ENCODE results near the gene TMPRSS12. TPM values are rescaled to one million over a fixed set of nuclear protein-coding genes. Genes with fewer than 3 reads are reported as not detected.
"Not testable (repeated sequence)": the region's sequence is repeated elsewhere in the genome, so short reads cannot be mapped to it uniquely, and the experiment has no call there.

Gene TMPRSS12
- total RNA-seq, 5 donors from 2014 or later (not counting 1 experiment from before 2014, with no cell fraction given) = not detected

DNA sequence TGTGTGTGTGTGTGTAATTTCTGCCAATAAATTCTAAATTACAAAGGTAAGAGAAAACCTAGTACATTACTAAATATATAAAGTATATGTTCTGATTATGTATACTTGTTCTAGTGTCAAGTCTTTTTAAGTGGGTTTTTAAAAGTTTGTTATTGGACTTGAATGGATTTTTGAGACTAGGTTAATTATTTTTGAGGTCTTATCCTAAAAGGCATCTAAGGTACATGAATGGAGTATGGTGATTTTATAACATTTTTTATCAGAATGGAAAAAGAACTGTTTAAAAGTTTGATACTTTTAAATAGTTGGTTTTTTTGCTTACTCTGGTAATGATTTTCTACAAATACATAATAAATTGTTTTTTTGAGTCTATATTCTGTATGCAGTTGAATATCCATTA, 22.5 kb upstream of the TMPRSS12 start:
- H3K4me3 Mint-ChIP-seq = no peak overlapping the region
- Histone ChIP-seq H3K36me3 (ENCODE audit: control insufficient read depth in 2 of 2, extremely low read depth in 1 of 2, insufficient read depth in 1 of 2, low read length in 1 of 2) (peaks cover 0 to 34% of the 10 kb centered on the region in 2 donors), H3K4me3 (ENCODE audit: control insufficient read depth in 1 of 2, extremely low read depth in 1 of 2, low read length in 1 of 2) (no peak overlapping the region), H3K4me1 (ENCODE audit: control insufficient read depth in 1 of 2, extremely low read depth in 1 of 2, insufficient read depth in 2 of 2, low read length in 2 of 2) (peaks cover 0 to 3% of the 10 kb centered on the region in 2 experiments), H3K9me3 (no peaks in the 10 kb centered on the region), H3K27me3 (replicated peaks in 1 of 2; ENCODE audit: control insufficient read depth in 2 of 2, extremely low read depth in 1 of 2, insufficient read depth in 2 of 2, low read length in 1 of 2) (no peaks in the 10 kb centered on the region), H3K27ac (ENCODE audit: low read length) (no peak overlapping the region)
- POLR2A ChIA-PET = interaction anchor here (0.6 kb wide), 2 partner anchors 63 to 1079 kb away, joined by 3 to 9 read pairs; no protein-coding TSS in a partner anchor
- peaks cover 5% of the 10 kb centered on the region in 3 donors for H3K4me1 Mint-ChIP-seq
- no peak overlapping the region for H3K27ac Mint-ChIP-seq
- CTCF ChIA-PET = interaction anchor here in 1 of 2 donors (0.7 kb wide), 1 partner anchor 189 kb away, joined by 3 read pairs; no protein-coding TSS in a partner anchor
- no peaks in the 10 kb centered on the region for H3K27me3 Mint-ChIP-seq
- DNase-seq (no peak), ATAC-seq (replicated peaks in 1 of 4) (no peak)
- H3K9me3 Mint-ChIP-seq = no peaks in the 10 kb centered on the region
- peaks cover 37% of the 10 kb centered on the region for H3K36me3 Mint-ChIP-seq

GRCh38 chr12:50822082-50822481, 20.6 kb upstream of the TMPRSS12 start:
- Mint-ChIP-seq H3K27me3 (no peaks in the 10 kb centered on the region), H3K4me1 (peaks cover 6 to 10% (median 6%) of the 10 kb centered on the region in 3 donors), H3K27ac (no peak overlapping the region), H3K9me3 (no peaks in the 10 kb centered on the region), H3K4me3 (no peak overlapping the region), H3K36me3 (peaks cover 21% of the 10 kb centered on the region)
- Histone ChIP-seq H3K27me3 (replicated peaks in 1 of 2; ENCODE audit: control insufficient read depth in 2 of 2, extremely low read depth in 1 of 2, insufficient read depth in 2 of 2, low read length in 1 of 2) (no peaks in the 10 kb centered on the region), H3K9me3 (no peaks in the 10 kb centered on the region), H3K27ac (ENCODE audit: low read length) (no peak overlapping the region), H3K4me3 (ENCODE audit: control insufficient read depth in 1 of 2, extremely low read depth in 1 of 2, low read length in 1 of 2) (no peak overlapping the region), H3K36me3 (ENCODE audit: control insufficient read depth in 2 of 2, extremely low read depth in 1 of 2, insufficient read depth in 1 of 2, low read length in 1 of 2) (peaks cover 0 to 15% of the 10 kb centered on the region in 2 donors), H3K4me1 (ENCODE audit: control insufficient read depth in 1 of 2, extremely low read depth in 1 of 2, insufficient read depth in 2 of 2, low read length in 2 of 2) (peaks cover 2 to 3% of the 10 kb centered on the region in 2 experiments)
- WGBS (ENCODE audit: insufficient coverage) = 100% methylated on average over 1 of the region's 1 CpG
- ATAC-seq (replicated peaks in 1 of 4) (no peak), DNase-seq (no peak)
- CTCF ChIA-PET = interaction anchor here in 1 of 2 donors (1.0 to 1.1 kb wide), 2 partner anchors 9 to 206 kb away, joined by 3 read pairs; no protein-coding TSS in a partner anchor
- POLR2A ChIA-PET = interaction anchor here in 1 of 2 donors (0.5 kb wide), 1 partner anchor 163 kb away, joined by 3 read pairs; no protein-coding TSS in a partner anchor

GRCh38 chr12:50823724-50824123, 19.0 kb upstream of the TMPRSS12 start:
- H3K4me3 Mint-ChIP-seq; H3K9me3 ChIP-seq; H3K27ac Mint-ChIP-seq; H3K4me1 ChIP-seq (ENCODE audit: control insufficient read depth in 1 of 2, extremely low read depth in 1 of 2, insufficient read depth in 2 of 2, low read length in 2 of 2); H3K9me3 Mint-ChIP-seq; DNase-seq; H3K4me1 Mint-ChIP-seq; POLR2A ChIA-PET; H3K27me3 Mint-ChIP-seq; H3K4me3 ChIP-seq (ENCODE audit: control insufficient read depth in 1 of 2, extremely low read depth in 1 of 2, low read length in 1 of 2); H3K36me3 ChIP-seq (ENCODE audit: control insufficient read depth in 2 of 2, extremely low read depth in 1 of 2, insufficient read depth in 1 of 2, low read length in 1 of 2); ATAC-seq (replicated peaks in 1 of 4); H3K27ac ChIP-seq (ENCODE audit: low read length); H3K27me3 ChIP-seq (replicated peaks in 1 of 2; ENCODE audit: control insufficient read depth in 2 of 2, extremely low read depth in 1 of 2, insufficient read depth in 2 of 2, low read length in 1 of 2): not testable (repeated sequence)
- peaks cover 11% of the 10 kb centered on the region for H3K36me3 Mint-ChIP-seq
- 97% methylated on average over 8 of the region's 11 CpGs for WGBS (ENCODE audit: insufficient coverage)
- CTCF ChIA-PET = interaction anchor here in 1 of 2 donors (0.6 kb wide), 1 partner anchor 139 kb away, joined by 4 read pairs; no protein-coding TSS in a partner anchor

DNA sequence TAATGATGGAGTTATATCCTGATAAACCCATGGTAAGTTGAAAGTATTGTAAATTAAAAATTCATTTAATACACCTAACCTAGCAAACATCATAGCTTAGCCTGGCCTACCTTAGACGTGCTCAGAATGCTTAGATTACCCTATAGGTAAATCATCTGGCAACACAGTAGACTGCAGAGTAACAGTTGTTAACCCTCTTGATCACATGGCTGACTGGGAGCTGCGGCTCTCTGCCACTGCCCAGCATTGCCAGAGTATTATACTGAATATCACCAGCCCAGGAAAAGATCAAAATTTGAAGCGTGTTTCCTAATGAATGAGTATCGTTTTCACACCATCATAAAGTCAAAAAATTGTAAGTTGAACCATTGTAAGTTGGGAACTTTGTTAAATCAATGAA, 17.8 kb upstream of the TMPRSS12 start:
- H3K27ac Mint-ChIP-seq = peak overlapping the region; percentile 80 to 88
- peaks cover 6 to 10% (median 6%) of the 10 kb centered on the region in 3 donors for H3K4me1 Mint-ChIP-seq
- Histone ChIP-seq H3K27me3 (replicated peaks in 1 of 2; ENCODE audit: control insufficient read depth in 2 of 2, extremely low read depth in 1 of 2, insufficient read depth in 2 of 2, low read length in 1 of 2) (no peaks in the 10 kb centered on the region), H3K36me3 (ENCODE audit: control insufficient read depth in 2 of 2, extremely low read depth in 1 of 2, insufficient read depth in 1 of 2, low read length in 1 of 2) (no peaks in the 10 kb centered on the region), H3K4me1 (ENCODE audit: control insufficient read depth in 1 of 2, extremely low read depth in 1 of 2, insufficient read depth in 2 of 2, low read length in 2 of 2) (peaks cover 2 to 3% of the 10 kb centered on the region in 2 experiments), H3K4me3 (ENCODE audit: control insufficient read depth in 1 of 2, extremely low read depth in 1 of 2, low read length in 1 of 2) (no peak overlapping the region), H3K27ac (ENCODE audit: low read length) (peak overlapping the region; percentile 65), H3K9me3 (no peaks in the 10 kb centered on the region)
- DNase-seq (no peak), ATAC-seq (replicated peaks in 1 of 4) (peak in 3 of 4 experiments; percentile 20 to 44 (median 29))
- no peaks in the 10 kb centered on the region for H3K9me3 Mint-ChIP-seq
- no peak overlapping the region for H3K4me3 Mint-ChIP-seq
- CTCF ChIA-PET = interaction anchor here (0.6 to 2.7 kb wide), 19 partner anchors 10 to 1207 kb away, joined by 3 to 34 read pairs (median 4); partner anchors contain the start of genes POU6F1 (in 1 of the 2) and SLC11A2 (in 1 of the 2)
- POLR2A ChIA-PET = interaction anchor here (0.6 kb wide), 2 partner anchors 60 to 204 kb away, joined by 3 to 6 read pairs; no protein-coding TSS in a partner anchor
- WGBS (ENCODE audit: insufficient coverage) = 53% methylated on average over 2 of the region's 4 CpGs
- H3K36me3 Mint-ChIP-seq = no peaks in the 10 kb centered on the region
- H3K27me3 Mint-ChIP-seq = no peaks in the 10 kb centered on the region

- DNase-seq (peak in 1 of 35 experiments; percentile 77), ATAC-seq (replicated peaks in 1 of 4) (peak; percentile 59 to 93 (median 66))
- no peaks in the 10 kb centered on the region for H3K36me3 Mint-ChIP-seq
- Histone ChIP-seq H3K27ac (ENCODE audit: low read length) (peak overlapping the region; percentile 65), H3K27me3 (replicated peaks in 1 of 2; ENCODE audit: control insufficient read depth in 2 of 2, extremely low read depth in 1 of 2, insufficient read depth in 2 of 2, low read length in 1 of 2) (no peaks in the 10 kb centered on the region), H3K36me3 (ENCODE audit: control insufficient read depth in 2 of 2, extremely low read depth in 1 of 2, insufficient read depth in 1 of 2, low read length in 1 of 2) (no peaks in the 10 kb centered on the region), H3K9me3 (no peaks in the 10 kb centered on the region), H3K4me1 (ENCODE audit: control insufficient read depth in 1 of 2, extremely low read depth in 1 of 2, insufficient read depth in 2 of 2, low read length in 2 of 2) (peaks cover 2 to 3% of the 10 kb centered on the region in 2 experiments), H3K4me3 (ENCODE audit: control insufficient read depth in 1 of 2, extremely low read depth in 1 of 2, low read length in 1 of 2) (no peak overlapping the region)
- H3K27ac Mint-ChIP-seq = peak overlapping the region; percentile 39 to 80
- no peaks in the 10 kb centered on the region for H3K27me3 Mint-ChIP-seq
- no peaks in the 10 kb centered on the region for H3K9me3 Mint-ChIP-seq
- POLR2A ChIA-PET = interaction anchor here in 1 of 2 donors (0.5 to 0.6 kb wide), 3 partner anchors 60 to 373 kb away, joined by 3 to 9 read pairs (median 6); no protein-coding TSS in a partner anchor
- WGBS (ENCODE audit: insufficient coverage) = no CpG with 5 or more reads among the region's 2 CpGs
- H3K4me3 Mint-ChIP-seq = no peak overlapping the region
- CTCF ChIA-PET = interaction anchor here (0.6 to 2.7 kb wide), 27 partner anchors 11 to 1208 kb away, joined by 3 to 34 read pairs (median 4); partner anchors contain the start of genes POU6F1 (in 1 of the 2) and SLC11A2 (in 1 of the 2)
- peaks cover 6 to 10% (median 6%) of the 10 kb centered on the region in 3 donors for H3K4me1 Mint-ChIP-seq
These were observed 17.3 kb upstream of the TMPRSS12 start for GRCh38 chr12:50825372-50825838.

DNA sequence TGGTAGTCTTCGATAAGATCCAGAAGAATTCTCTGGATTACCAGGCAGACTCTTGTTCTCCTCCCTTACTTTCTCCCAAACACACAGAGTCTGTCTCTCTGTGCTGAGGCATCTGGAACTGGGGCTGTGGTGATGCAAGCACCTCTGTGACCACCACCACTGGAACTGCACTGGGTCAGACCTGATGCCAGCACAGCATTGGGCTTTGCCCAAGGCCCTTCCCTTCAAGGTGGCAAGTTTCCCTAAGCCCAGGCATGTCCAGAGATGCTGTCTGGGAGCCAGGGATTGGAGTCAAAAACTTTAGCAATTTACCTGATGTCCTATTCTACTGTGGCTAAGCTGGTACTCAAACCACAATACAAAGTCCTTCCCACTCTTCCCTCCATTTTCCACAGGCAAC, 14.6 kb upstream of the TMPRSS12 start:
- peaks cover 0 to 2% of the 10 kb centered on the region in 2 donors for H3K27me3 Mint-ChIP-seq
- H3K9me3 Mint-ChIP-seq = peaks cover 0 to 3% (median 3%) of the 10 kb centered on the region in 3 donors
- Histone ChIP-seq H3K27me3 (replicated peaks in 1 of 2; ENCODE audit: control insufficient read depth in 2 of 2, extremely low read depth in 1 of 2, insufficient read depth in 2 of 2, low read length in 1 of 2) (no peaks in the 10 kb centered on the region), H3K4me3 (ENCODE audit: control insufficient read depth in 1 of 2, extremely low read depth in 1 of 2, low read length in 1 of 2) (no peak overlapping the region), H3K27ac (ENCODE audit: low read length) (no peak overlapping the region), H3K4me1 (ENCODE audit: control insufficient read depth in 1 of 2, extremely low read depth in 1 of 2, insufficient read depth in 2 of 2, low read length in 2 of 2) (peaks cover 2 to 3% of the 10 kb centered on the region in 2 experiments), H3K36me3 (ENCODE audit: control insufficient read depth in 2 of 2, extremely low read depth in 1 of 2, insufficient read depth in 1 of 2, low read length in 1 of 2) (no peaks in the 10 kb centered on the region), H3K9me3 (no peaks in the 10 kb centered on the region)
- peaks cover 2% of the 10 kb centered on the region for H3K36me3 Mint-ChIP-seq
- H3K4me3 Mint-ChIP-seq = no peak overlapping the region
- ATAC-seq (replicated peaks in 1 of 4) (no peak), DNase-seq (no peak)
- ChIA-PET CTCF (interaction anchor here (0.6 to 1.0 kb wide), 2 partner anchors 200 to 204 kb away, joined by 5 read pairs; no protein-coding TSS in a partner anchor), POLR2A (no interaction called here)
- peaks cover 6 to 10% (median 6%) of the 10 kb centered on the region in 3 donors for H3K4me1 Mint-ChIP-seq
- WGBS (ENCODE audit: insufficient coverage) = 100% methylated on average over 1 of the region's 1 CpG
- H3K27ac Mint-ChIP-seq = no peak overlapping the region
